Measurements from ENCODE around the gene PTGIS. TPM values are rescaled to one million over a fixed set of nuclear protein-coding genes. Genes with fewer than 3 reads are reported as not detected.
"Not testable (repeated sequence)": the region's sequence is repeated elsewhere in the genome, so short reads cannot be mapped to it uniquely, and the experiment has no call there.

PTGIS gene
- not detected in 2 replicates for total RNA-seq

- intact Hi-C loops (cut with micrococcal nuclease): no loop called here
- CTCF ChIA-PET: no interaction called here
- H3K36me3 Mint-ChIP-seq (ENCODE audit: low read depth): no peaks in the 10 kb centered on the region
- H3K4me1 Mint-ChIP-seq: peaks cover 1% of the 10 kb centered on the region
- POLR2A ChIA-PET: no interaction called here
- peaks cover 68% of the 10 kb centered on the region for H3K27me3 Mint-ChIP-seq
- TF ChIP-seq, protein P1, sequence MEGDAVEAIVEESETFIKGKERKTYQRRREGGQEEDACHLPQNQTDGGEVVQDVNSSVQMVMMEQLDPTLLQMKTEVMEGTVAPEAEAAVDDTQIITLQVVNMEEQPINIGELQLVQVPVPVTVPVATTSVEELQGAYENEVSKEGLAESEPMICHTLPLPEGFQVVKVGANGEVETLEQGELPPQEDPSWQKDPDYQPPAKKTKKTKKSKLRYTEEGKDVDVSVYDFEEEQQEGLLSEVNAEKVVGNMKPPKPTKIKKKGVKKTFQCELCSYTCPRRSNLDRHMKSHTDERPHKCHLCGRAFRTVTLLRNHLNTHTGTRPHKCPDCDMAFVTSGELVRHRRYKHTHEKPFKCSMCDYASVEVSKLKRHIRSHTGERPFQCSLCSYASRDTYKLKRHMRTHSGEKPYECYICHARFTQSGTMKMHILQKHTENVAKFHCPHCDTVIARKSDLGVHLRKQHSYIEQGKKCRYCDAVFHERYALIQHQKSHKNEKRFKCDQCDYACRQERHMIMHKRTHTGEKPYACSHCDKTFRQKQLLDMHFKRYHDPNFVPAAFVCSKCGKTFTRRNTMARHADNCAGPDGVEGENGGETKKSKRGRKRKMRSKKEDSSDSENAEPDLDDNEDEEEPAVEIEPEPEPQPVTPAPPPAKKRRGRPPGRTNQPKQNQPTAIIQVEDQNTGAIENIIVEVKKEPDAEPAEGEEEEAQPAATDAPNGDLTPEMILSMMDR (IDR thresholded peaks at IDR 0.05): no peak
- no peak for DNase-seq
- H3K9me3 Mint-ChIP-seq: peaks cover 5% of the 10 kb centered on the region
- no peak within 1 kb of the TSS for H3K4me3 Mint-ChIP-seq
- no peak within 1 kb of the TSS for H3K27ac Mint-ChIP-seq
- no peak for ATAC-seq (ENCODE audit: low read depth)
Observed at GRCh38 chr20:49567421-49568277, at the start of gene PTGIS. Gene PTGIS, minus strand, starts transcription at chr20:49568137. Its CDS starts 21 bp downstream, at chr20:49568116.

- intact Hi-C loops (cut with micrococcal nuclease): not testable (repeated sequence)
Observed at GRCh38 chr20:49617394-49617793, 49.5 kb upstream of the PTGIS start.

DNA sequence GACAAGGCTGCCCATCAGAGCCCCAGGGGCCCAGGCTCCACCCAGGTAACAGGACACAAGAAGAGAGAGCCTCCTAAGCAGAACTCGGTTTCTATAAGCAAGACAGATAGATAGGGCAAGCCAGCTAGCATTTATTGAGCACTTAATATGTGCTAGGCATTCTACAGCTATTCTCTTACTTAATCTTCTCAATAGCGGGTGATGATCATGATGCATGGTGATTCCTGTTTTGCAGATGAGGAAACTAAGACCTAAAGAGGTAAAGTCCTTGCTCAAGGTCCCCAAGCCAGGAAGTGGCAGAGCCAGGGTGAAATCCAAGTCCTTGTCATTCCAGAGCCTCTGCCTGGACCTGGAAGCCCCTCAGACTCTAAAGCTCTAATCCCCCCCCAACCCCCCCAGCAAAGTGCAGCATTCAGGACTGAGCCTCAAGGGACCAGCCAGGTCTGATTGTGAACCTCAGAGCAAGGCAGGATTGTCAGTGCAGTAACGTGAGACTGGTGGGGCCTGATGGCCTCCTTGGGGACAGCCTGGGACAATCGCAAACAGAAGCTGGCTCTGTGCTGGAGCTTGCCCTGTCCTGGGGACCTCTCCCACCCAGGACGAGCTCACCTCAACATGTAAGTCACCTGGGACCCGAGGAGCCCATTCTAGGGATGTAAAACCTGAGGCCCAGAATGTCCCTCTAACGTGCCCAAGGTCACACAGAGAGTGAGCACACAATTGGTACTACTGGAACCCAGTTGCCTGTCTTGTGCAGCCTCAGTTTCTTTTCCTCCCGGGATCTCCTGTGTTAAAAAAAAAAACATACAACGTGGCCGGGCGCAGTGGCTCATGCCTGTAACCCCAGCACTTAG, 48.4 kb upstream of the PTGIS start:
- ATAC-seq (ENCODE audit: low read depth) (no peak), DNase-seq (no peak)
- Mint-ChIP-seq H3K9me3 (no peaks in the 10 kb centered on the region), H3K36me3 (ENCODE audit: low read depth) (no peaks in the 10 kb centered on the region), H3K27me3 (no peaks in the 10 kb centered on the region), H3K4me3 (no peak overlapping the region), H3K27ac (peak overlapping the region; percentile 1), H3K4me1 (peaks cover 6% of the 10 kb centered on the region)
- TF ChIP-seq, protein P1 (IDR thresholded peaks at IDR 0.05): no peak
- ChIA-PET CTCF (interaction anchor here (1.8 kb wide), 1 partner anchor 229 kb away, joined by 8 read pairs; no protein-coding TSS in a partner anchor), POLR2A (interaction anchor here (0.6 kb wide), 1 partner anchor 69 kb away, joined by 3 read pairs; no protein-coding TSS in a partner anchor)
- intact Hi-C loops (cut with micrococcal nuclease): no loop called here

More at GRCh38 chr20:49617394-49617793, 49.5 kb upstream of the PTGIS start:
- CTCF ChIA-PET; DNase-seq; POLR2A ChIA-PET; H3K36me3 Mint-ChIP-seq (ENCODE audit: low read depth); H3K9me3 Mint-ChIP-seq; H3K4me3 Mint-ChIP-seq; ATAC-seq (ENCODE audit: low read depth); H3K4me1 Mint-ChIP-seq; H3K27ac Mint-ChIP-seq; H3K27me3 Mint-ChIP-seq: not testable (repeated sequence)

DNA sequence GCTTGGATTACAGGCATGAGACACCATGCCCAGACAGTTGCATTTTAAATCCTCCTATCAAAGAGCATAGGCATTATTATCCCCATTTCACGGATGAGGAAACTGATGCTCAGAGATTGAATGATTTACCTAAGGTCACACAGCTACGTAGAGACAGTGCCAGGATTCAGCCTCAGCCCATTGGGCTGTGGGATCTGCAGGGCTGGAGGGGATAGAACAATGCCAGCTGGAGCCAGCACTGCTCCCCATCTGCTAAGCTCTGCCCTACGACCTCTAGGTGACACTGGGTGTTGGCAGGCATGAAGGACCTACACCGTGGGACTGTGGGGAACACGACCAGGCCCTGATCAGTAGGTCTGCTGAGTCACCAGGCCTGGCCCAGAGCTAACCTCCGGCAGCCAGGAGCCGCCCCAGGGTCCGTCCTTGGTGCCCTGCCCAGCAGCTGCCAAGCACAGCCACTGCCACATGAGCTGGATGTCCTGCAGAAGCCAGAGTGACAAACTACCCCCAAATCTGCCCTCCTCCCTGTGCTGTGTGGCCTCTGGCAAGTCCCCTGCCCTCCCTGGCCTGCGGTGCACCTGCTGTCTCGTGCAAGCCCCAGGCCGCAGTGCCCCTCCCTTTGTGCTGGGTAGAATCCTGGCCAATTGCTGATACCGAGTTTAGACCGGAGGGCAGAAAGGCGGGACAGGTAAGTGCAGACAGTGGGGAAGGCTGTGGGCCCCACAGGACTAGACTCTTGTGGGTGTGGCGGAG, 47.6 kb upstream of the PTGIS start:
- intact Hi-C loops (cut with micrococcal nuclease): no loop called here
- no peaks in the 10 kb centered on the region for H3K36me3 Mint-ChIP-seq (ENCODE audit: low read depth)
- POLR2A ChIA-PET: interaction anchor here (0.7 kb wide), 1 partner anchor 17 kb away, joined by 3 read pairs; no protein-coding TSS in a partner anchor

GRCh38 chr20:49615051-49615400, 47.1 kb upstream of the PTGIS start:
- ChIA-PET POLR2A (interaction anchor here (0.7 to 0.9 kb wide), 2 partner anchors 17 to 198 kb away, joined by 3 to 9 read pairs; partner anchors contain the start of gene SLC9A8), CTCF (interaction anchor here (1.8 kb wide), 1 partner anchor 231 kb away, joined by 8 read pairs; no protein-coding TSS in a partner anchor)
- H3K9me3 Mint-ChIP-seq; ATAC-seq (ENCODE audit: low read depth); H3K27me3 Mint-ChIP-seq; H3K4me3 Mint-ChIP-seq; H3K27ac Mint-ChIP-seq; H3K36me3 Mint-ChIP-seq (ENCODE audit: low read depth); DNase-seq; intact Hi-C loops (cut with micrococcal nuclease): not testable (repeated sequence)
- H3K4me1 Mint-ChIP-seq: peaks cover 13% of the 10 kb centered on the region

More for the DNA sequence above, 47.6 kb upstream of the PTGIS start:
- H3K4me1 Mint-ChIP-seq: peaks cover 12% of the 10 kb centered on the region
- CTCF ChIA-PET: interaction anchor here (1.8 kb wide), 1 partner anchor 230 kb away, joined by 8 read pairs; no protein-coding TSS in a partner anchor
- peak overlapping the region; percentile 1 for H3K27ac Mint-ChIP-seq
- no peaks in the 10 kb centered on the region for H3K9me3 Mint-ChIP-seq
- ATAC-seq (ENCODE audit: low read depth): no peak
- no peaks in the 10 kb centered on the region for H3K27me3 Mint-ChIP-seq
- TF ChIP-seq, protein P1 (IDR thresholded peaks at IDR 0.05): no peak
- no peak for DNase-seq
- H3K4me3 Mint-ChIP-seq: no peak overlapping the region
